Ovary (tissue), 9 donors: ENCODE measurements around the gene ADM. TPM values are rescaled to one million over a fixed set of nuclear protein-coding genes. Genes with fewer than 3 reads are reported as not detected.

ENCODE experiments used
- DNase-seq, 5 donors: peaks; one replicate each; pipeline ENCODE4 v3.0.0-alpha.2; 2019 to 2020
- H3K27ac ChIP-seq, 2 donors: fragments of 200-600 bp; one replicate each; pipeline versions ENCODE4 v1.5.1 to v1.8.0; 2019 to 2022
- H3K27me3 ChIP-seq: fragments of 200-600 bp; one replicate; pipeline ENCODE4 v1.8.0; 2022
- H3K36me3 ChIP-seq: fragments of 200-600 bp; sonication (generic); one replicate; pipeline ENCODE4 v1.5.1; 2019
- H3K4me1 ChIP-seq: one replicate; pipeline ENCODE4 v1.8.1; 2013; ENCODE audit warnings: mild to moderate bottlenecking, moderate library complexity; ENCODE audit not compliant: insufficient read depth
- H3K4me3 ChIP-seq: fragments of 200-600 bp; sonication (generic); one replicate; pipeline ENCODE4 v1.5.1; 2017
- H3K9me3 ChIP-seq, 2 donors: fragments of 200-600 bp in 1 of 2; sonication (generic) in 1 of 2; one replicate each; pipeline versions ENCODE4 v1.5.1 to v1.8.1; 2013 to 2019; ENCODE audit warnings: mild to moderate bottlenecking in 1 of 2, moderate library complexity in 1 of 2
- CTCF ChIP-seq, 3 donors: fragments of 450-650 bp in 2 of 3; fragments of 200-600 bp in 1 of 3; IDR thresholded peaks; one replicate each; pipeline versions ENCODE4 v1.5.1 to v1.8.0; 2016 to 2022; ENCODE audit warnings: antibody characterized with exemption in 3 of 3, mild to moderate bottlenecking in 1 of 3
- EP300 ChIP-seq: sonication (generic); formaldehyde crosslinking; IDR thresholded peaks from one replicate; pipeline ENCODE4 v1.6.1; 2017; ENCODE audit warnings: antibody characterized with exemption
- POLR2A ChIP-seq: fragments of 450-650 bp; IDR thresholded peaks from one replicate; pipeline ENCODE4 v1.6.1; 2017; ENCODE audit warnings: antibody characterized with exemption, mild to moderate bottlenecking, moderate library complexity
- WGBS, 3 donors: extraction: QIAGEN DNeasy Blood & Tissue Kit in 1 of 3; methylation state at CpG; one replicate each; pipeline versions ENCODE4 v1.1.5 to v1.1.7; 2013 to 2017; 5-methylcytosine and 5-hydroxymethylcytosine counted together
- intact Hi-C, 4 donors: fragments of 100-400 bp; cut with DNase I; formaldehyde crosslinking; loops; one replicate each; pipeline versions ENCODE4 v1.11.0 to v1.15.1; 2022 to 2023
- polyA plus RNA-seq, 2 donors: library from polyadenylated mRNA; stranded (reverse); fragments of 200-250 nt in 1 of 2; fragments of 350-450 nt in 1 of 2; fragmentation: Illumina TruSeq in 1 of 2; extraction: RNeasy Lipid Tissue Mini Kit (QIAGEN cat#74804) in 1 of 2; gene quantifications; one replicate each; pipeline ENCODE4 v1.2.3, GENCODE V29; 2013 to 2014
- total RNA-seq, 7 donors: library from RNA; depleted of rRNA in 2 of 7; stranded (reverse); fragments of >200 nt in 2 of 7; fragmentation: NEBNext Ultra II Directional in 3 of 7; extraction: Animal tissue kit (Norgen Biotek cat#: 25700) in 3 of 7; gene quantifications; one replicate each; pipeline versions ENCODE4 v1.1.0 to v1.2.4, GENCODE V29; 2016 to 2023
- donor health status: DM: no; HTN: no; CAD: no; lungs with moderate emphysema.
- donor health status: DM: no; HTN: no; CAD: no.
- donor health status: Bipolar disorder and iron deficiency.
- donor health status: DM: yes; HTN: yes; CAD: no.
- donor health status: DM: no; HTN: no; CAD: no.
- donor health status: DM: yes; HTN: yes; CAD: no.

ADM gene
- total and polyA plus RNA-seq, 9 donors: 8.2 to 83.8 (median 32.1) TPM

- Histone ChIP-seq H3K36me3 (no peaks in the 10 kb centered on the region), H3K27me3 (no peaks in the 10 kb centered on the region), H3K4me3 (no peak overlapping the region), H3K9me3 (no peaks in the 10 kb centered on the region), H3K4me1 (peaks cover 40% of the 10 kb centered on the region), H3K27ac (peak overlapping the region in 1 of 2 donors; percentile 45)
- 4 to 6% (median 5%) methylated on average over 6 of the region's 6 CpGs for WGBS, 3 donors
- intact Hi-C loops: loop anchor here in 2 of 4 donors (5.0 to 10.0 kb wide), 2 partner anchors 42 to 409 kb away; no protein-coding TSS in a partner anchor
- TF ChIP-seq EP300: no peak
- no peak for TF ChIP-seq POLR2A
- TF ChIP-seq CTCF (IDR thresholded peaks at IDR 0.05): no peak
- DNase-seq: no peak
Observed at GRCh38 chr11:10325277-10326011, 20.6 kb downstream of the ADM start.

- H3K27ac ChIP-seq: peak overlapping the region; percentile 16 to 45
- intact Hi-C loops: loop anchor here in 2 of 4 donors (5.0 to 10.0 kb wide), 2 partner anchors 41 to 409 kb away; no protein-coding TSS in a partner anchor
- no peak overlapping the region for H3K4me3 ChIP-seq
- no peaks in the 10 kb centered on the region for H3K9me3 ChIP-seq
- H3K4me1 ChIP-seq: peaks cover 39% of the 10 kb centered on the region
- H3K27me3 ChIP-seq: no peaks in the 10 kb centered on the region
- TF ChIP-seq CTCF (IDR thresholded peaks at IDR 0.05): no peak
- no peak for TF ChIP-seq EP300
- no peak for TF ChIP-seq POLR2A
- peak in 2 of 5 donors; percentile 49 to 56 for DNase-seq
- WGBS, 3 donors: 18 to 27% (median 21%) methylated on average over 2 of the region's 2 CpGs
- H3K36me3 ChIP-seq: no peaks in the 10 kb centered on the region
Observed at GRCh38 chr11:10326012-10326964, 21.4 kb downstream of the ADM start.

GRCh38 chr11:10327254-10327653 lies 22.4 kb downstream of the ADM start:
- Histone ChIP-seq H3K27me3 (no peaks in the 10 kb centered on the region), H3K4me1 (peaks cover 38% of the 10 kb centered on the region), H3K9me3 (no peaks in the 10 kb centered on the region), H3K36me3 (no peaks in the 10 kb centered on the region), H3K27ac (peak overlapping the region in 1 of 2 donors; percentile 16), H3K4me3 (no peak overlapping the region)
- TF ChIP-seq POLR2A (no peak), EP300 (no peak), CTCF (IDR thresholded peaks at IDR 0.05) (no peak)
- DNase-seq: no peak
- intact Hi-C loops: loop anchor here in 2 of 4 donors (5.0 to 10.0 kb wide), 2 partner anchors 40 to 408 kb away; no protein-coding TSS in a partner anchor

GRCh38 chr11:10328314-10329098 lies 23.6 kb downstream of the ADM start:
- no peak for TF ChIP-seq CTCF (IDR thresholded peaks at IDR 0.05)
- no peak for TF ChIP-seq EP300
- TF ChIP-seq POLR2A: no peak
- Histone ChIP-seq H3K4me3 (no peak overlapping the region), H3K4me1 (peaks cover 33% of the 10 kb centered on the region), H3K27ac (peak overlapping the region in 1 of 2 donors; percentile 50), H3K36me3 (no peaks in the 10 kb centered on the region), H3K9me3 (no peaks in the 10 kb centered on the region), H3K27me3 (no peaks in the 10 kb centered on the region)
- intact Hi-C loops: loop anchor here in 2 of 4 donors (5.0 to 10.0 kb wide), 2 partner anchors 39 to 406 kb away; no protein-coding TSS in a partner anchor
- WGBS, 3 donors: 2 to 18% (median 3%) methylated on average over 3 of the region's 3 CpGs
- no peak for DNase-seq
